Left ventricle myocardium inferior (tissue), 1 donor: ENCODE measurements around the gene ACSF3. TPM values are rescaled to one million over a fixed set of nuclear protein-coding genes. Genes with fewer than 3 reads are reported as not detected.

ENCODE experiments used
- DNase-seq: peaks from one replicate; pipeline ENCODE4 v3.0.0-alpha.2; 2020
- H3K27ac ChIP-seq: fragments of 200-600 bp; replicated peaks from 2 replicates; pipeline ENCODE4 v1.8.0; 2021
- H3K27me3 ChIP-seq: fragments of 200-600 bp; 2 replicates; pipeline ENCODE4 v1.8.0; 2021; ENCODE audit warnings: low read depth
- H3K36me3 ChIP-seq: fragments of 200-600 bp; 2 replicates; pipeline ENCODE4 v1.8.0; 2021
- H3K4me1 ChIP-seq: fragments of 200-600 bp; 2 replicates; pipeline ENCODE4 v1.8.0; 2021
- H3K4me3 ChIP-seq: fragments of 200-600 bp; 2 replicates; pipeline ENCODE4 v1.8.0; 2021; ENCODE audit warnings: mild to moderate bottlenecking, moderate library complexity
- H3K9me3 ChIP-seq: fragments of 200-600 bp; replicated peaks from 2 replicates; pipeline ENCODE4 v1.8.0; 2021
- CTCF ChIP-seq: fragments of 200-600 bp; IDR thresholded peaks from 2 replicates; pipeline ENCODE4 v1.8.0; 2021; ENCODE audit warnings: antibody characterized with exemption, mild to moderate bottlenecking, borderline replicate concordance
- intact Hi-C: fragments of 100-400 bp; cut with micrococcal nuclease; formaldehyde crosslinking; loops from one replicate; pipeline ENCODE4 v1.11.0; 2022
- total RNA-seq: library from RNA; stranded (reverse); fragmentation: NEBNext Ultra II Directional; extraction: Animal tissue kit (Norgen Biotek cat#: 25700); gene quantifications from one replicate; pipeline ENCODE4 v1.2.1, GENCODE V29; 2021
- donor health status: DM: no; HTN: yes; CAD: no; lungs with severe emphysema.

ACSF3 gene
- total RNA-seq, 1 donor from 2014 or later = 16.7 TPM

DNA sequence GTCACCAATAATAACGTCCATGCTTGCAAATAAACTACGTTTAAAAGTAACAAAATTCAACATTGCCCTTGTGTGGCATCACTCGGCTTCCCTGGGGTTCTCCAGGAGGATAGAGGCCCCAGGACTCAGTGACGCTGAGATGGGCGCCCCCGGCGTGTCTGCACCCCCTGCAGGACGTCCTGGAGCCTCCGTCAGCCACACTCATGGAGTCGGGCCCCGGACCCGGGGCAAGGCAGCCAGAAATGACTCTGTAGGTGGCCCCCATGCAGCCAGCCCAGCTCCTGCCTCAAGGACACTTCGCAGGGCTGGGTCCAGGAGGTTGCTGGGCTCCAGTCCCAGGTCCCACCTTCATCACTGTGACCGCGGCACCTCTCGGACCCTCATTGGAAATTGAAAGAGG is 16.6 kb upstream of the ACSF3 start:
- intact Hi-C loops = no loop called here
- no peak for TF ChIP-seq CTCF
- peaks cover 7% of the 10 kb centered on the region for H3K4me1 ChIP-seq
- no peak for DNase-seq
- H3K27ac ChIP-seq = no peak overlapping the region
- no peaks in the 10 kb centered on the region for H3K36me3 ChIP-seq
- H3K9me3 ChIP-seq = no peaks in the 10 kb centered on the region
- H3K27me3 ChIP-seq = peaks cover 17% of the 10 kb centered on the region
- H3K4me3 ChIP-seq = no peak overlapping the region

GRCh38 chr16:89078172-89078571 is 15.5 kb upstream of the ACSF3 start:
- DNase-seq = no peak
- peaks cover 6% of the 10 kb centered on the region for H3K27me3 ChIP-seq
- TF ChIP-seq CTCF = no peak
- H3K36me3 ChIP-seq = no peaks in the 10 kb centered on the region
- H3K4me1 ChIP-seq = no peaks in the 10 kb centered on the region
- H3K27ac ChIP-seq = no peak overlapping the region
- intact Hi-C loops = no loop called here
- H3K4me3 ChIP-seq = no peak overlapping the region
- no peaks in the 10 kb centered on the region for H3K9me3 ChIP-seq

DNA sequence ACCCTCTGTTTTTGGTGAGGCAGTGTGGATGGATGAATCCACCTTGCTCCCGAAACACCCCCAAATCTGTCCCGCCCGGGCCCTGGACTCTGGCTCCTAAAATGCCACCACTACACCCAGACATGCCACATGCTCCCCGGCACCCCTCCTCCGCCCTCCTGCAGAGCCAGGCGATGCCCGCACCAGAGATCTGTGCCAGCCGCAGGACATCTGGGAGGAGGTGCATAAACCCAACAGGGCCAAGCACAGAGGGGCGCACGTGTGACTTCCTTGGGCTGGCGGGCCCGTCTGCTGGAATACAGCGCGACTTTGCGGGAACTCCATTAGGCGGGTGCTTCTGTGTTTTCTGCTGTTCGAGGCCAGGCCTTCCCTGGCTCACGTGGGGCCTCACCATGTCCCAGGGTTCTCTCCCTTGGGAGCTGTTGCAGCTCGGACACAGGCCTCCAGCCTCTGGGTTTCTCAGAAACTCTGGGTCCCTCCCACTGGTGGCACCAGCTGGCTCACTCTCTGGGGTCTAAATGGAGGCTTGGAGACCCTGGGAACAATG is 14.1 kb upstream of the ACSF3 start:
- no peak for DNase-seq
- Histone ChIP-seq H3K36me3 (no peaks in the 10 kb centered on the region), H3K9me3 (no peaks in the 10 kb centered on the region), H3K27me3 (peaks cover 2% of the 10 kb centered on the region), H3K4me3 (no peak overlapping the region), H3K4me1 (no peaks in the 10 kb centered on the region), H3K27ac (no peak overlapping the region)
- no peak for TF ChIP-seq CTCF
- intact Hi-C loops = no loop called here

DNA sequence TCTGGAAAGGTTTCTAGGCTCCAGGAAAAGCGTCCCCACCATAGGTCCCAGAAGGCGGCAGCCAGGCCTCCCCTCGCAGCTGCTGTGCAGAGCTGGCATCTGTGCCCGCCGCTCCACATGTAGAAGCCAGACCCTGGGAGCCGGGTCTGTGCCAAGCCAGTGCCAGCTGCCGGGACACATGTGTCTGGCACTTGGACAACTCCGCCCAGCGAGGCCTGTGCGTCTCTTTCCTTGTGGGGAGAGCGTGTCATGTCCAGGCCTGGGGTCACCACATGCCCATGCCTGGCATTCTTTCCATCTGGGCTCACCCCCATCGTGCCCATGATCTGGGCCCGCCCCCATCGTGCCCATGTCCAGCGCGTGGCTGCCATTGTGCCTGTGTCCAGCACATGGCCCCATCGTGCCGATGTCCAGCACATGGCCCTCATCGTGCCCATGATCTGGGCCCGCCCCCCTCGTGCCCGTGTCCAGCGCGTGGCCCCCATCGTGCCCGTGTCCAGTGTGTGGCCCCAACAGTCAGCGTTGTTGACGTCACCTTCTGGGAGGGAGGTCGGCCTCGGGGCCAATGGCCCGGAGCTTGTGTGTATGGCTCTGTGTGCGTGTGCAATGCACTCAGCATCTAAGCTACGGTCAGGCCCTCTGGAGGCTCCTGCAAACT is 13.3 kb upstream of the ACSF3 start:
- no peak overlapping the region for H3K27ac ChIP-seq
- H3K4me1 ChIP-seq = no peaks in the 10 kb centered on the region
- no peaks in the 10 kb centered on the region for H3K9me3 ChIP-seq
- H3K4me3 ChIP-seq = no peak overlapping the region
- H3K36me3 ChIP-seq = no peaks in the 10 kb centered on the region
- no peak for TF ChIP-seq CTCF
- H3K27me3 ChIP-seq = peaks cover 10% of the 10 kb centered on the region
- no peak for DNase-seq
- intact Hi-C loops = no loop called here

GRCh38 chr16:89081556-89081955 is 12.1 kb upstream of the ACSF3 start:
- H3K27me3 ChIP-seq = peaks cover 23% of the 10 kb centered on the region
- H3K9me3 ChIP-seq = no peaks in the 10 kb centered on the region
- DNase-seq = no peak
- H3K4me3 ChIP-seq = no peak overlapping the region
- no peaks in the 10 kb centered on the region for H3K36me3 ChIP-seq
- intact Hi-C loops = no loop called here
- no peaks in the 10 kb centered on the region for H3K4me1 ChIP-seq
- TF ChIP-seq CTCF = no peak
- H3K27ac ChIP-seq = no peak overlapping the region
